Measurements from ENCODE around the gene PPFIA4. TPM values are rescaled to one million over a fixed set of nuclear protein-coding genes. Genes with fewer than 3 reads are reported as not detected.
A peak's percentile ranks its signal among the peaks of the same experiment; 100 is the strongest.

The PPFIA4 gene
- polyA plus RNA-seq, 1 donor (not counting 4 experiments of a cell fraction or from before 2014, with no cell fraction given), result 2.3 TPM

- no peak overlapping the region for H3K4me3 ChIP-seq (ENCODE audit: control insufficient read depth in 2 of 3, extremely low read depth in 1 of 3, insufficient read depth in 2 of 3, low read depth in 1 of 3, low read length in 3 of 3)
- FAIRE-seq (no peak), DNase-seq (ENCODE audit: low read depth, low spot score) (no peak)
- H3K27ac ChIP-seq (ENCODE audit: control insufficient read depth, insufficient read depth, low read length), result no peak overlapping the region
- no peak overlapping the region for H3K4me2 ChIP-seq (ENCODE audit: control insufficient read depth, extremely low read depth, insufficient read depth, low read depth, low read length)
- H4K20me1 ChIP-seq (ENCODE audit: control insufficient read depth, extremely low read depth, insufficient read depth, low read length), result no peaks in the 10 kb centered on the region
- no peaks in the 10 kb centered on the region for H3K27me3 ChIP-seq (ENCODE audit: control insufficient read depth, extremely low read depth, insufficient read depth, low read length)
- no peak for TF ChIP-seq CTCF (optimal IDR thresholded peaks at IDR 0.05 in 1 of 3, IDR thresholded peaks at IDR 0.05 in 1 of 3, conservative IDR thresholded peaks at IDR 0.05 in 1 of 3; ENCODE audit: extremely low read depth in 1 of 3, insufficient read depth in 2 of 3, low read length in 3 of 3)
- TF ChIP-seq EZH2 (IDR thresholded peaks at IDR 0.05; ENCODE audit: low read length), result no peak
- no peaks in the 10 kb centered on the region for H3K9me1 ChIP-seq (ENCODE audit: control insufficient read depth, extremely low read depth, insufficient read depth, low read length)
- dilution Hi-C loops (cut with MboI; ENCODE audit: extremely low pct_ligation_motif_present, low sequenced_read_pairs), result no loop called here
- no peak overlapping the region for H3K9ac ChIP-seq (ENCODE audit: control insufficient read depth, extremely low read depth, insufficient read depth, low read length)
- no peaks in the 10 kb centered on the region for H3K36me3 ChIP-seq (ENCODE audit: control insufficient read depth in 2 of 2, extremely low read depth in 1 of 2, insufficient read depth in 2 of 2, low read length in 2 of 2)
- peaks cover 42% of the 10 kb centered on the region for H3K4me1 ChIP-seq (ENCODE audit: control insufficient read depth, extremely low read depth, insufficient read depth, low read length)
- no peak overlapping the region for H2AFZ ChIP-seq (ENCODE audit: control insufficient read depth, low read length)
- H3K9me3 ChIP-seq (ENCODE audit: control insufficient read depth, low read depth, low read length), result no peaks in the 10 kb centered on the region
- no peaks in the 10 kb centered on the region for H3K79me2 ChIP-seq (ENCODE audit: control insufficient read depth, insufficient read depth, low read length)
These were observed 64.8 kb downstream of the PPFIA4 start for GRCh38 chr1:203091199-203091477.

GRCh38 chr1:203091761-203092330 lies 65.6 kb downstream of the PPFIA4 start:
- H3K9me3 ChIP-seq (ENCODE audit: control insufficient read depth, low read depth, low read length), result no peaks in the 10 kb centered on the region
- no peaks in the 10 kb centered on the region for H3K79me2 ChIP-seq (ENCODE audit: control insufficient read depth, insufficient read depth, low read length)
- dilution Hi-C loops (cut with MboI; ENCODE audit: extremely low pct_ligation_motif_present, low sequenced_read_pairs), result no loop called here
- H2AFZ ChIP-seq (ENCODE audit: control insufficient read depth, low read length), result peak overlapping the region; percentile 74
- H3K4me3 ChIP-seq (ENCODE audit: control insufficient read depth in 2 of 3, extremely low read depth in 1 of 3, insufficient read depth in 2 of 3, low read depth in 1 of 3, low read length in 3 of 3), result peak overlapping the region in 1 of 3 experiments; percentile 27
- no peak overlapping the region for H3K27ac ChIP-seq (ENCODE audit: control insufficient read depth, insufficient read depth, low read length)
- no peaks in the 10 kb centered on the region for H3K36me3 ChIP-seq (ENCODE audit: control insufficient read depth in 2 of 2, extremely low read depth in 1 of 2, insufficient read depth in 2 of 2, low read length in 2 of 2)
- TF ChIP-seq EZH2 (IDR thresholded peaks at IDR 0.05; ENCODE audit: low read length), result no peak
- no peak for TF ChIP-seq CTCF (optimal IDR thresholded peaks at IDR 0.05 in 1 of 3, IDR thresholded peaks at IDR 0.05 in 1 of 3, conservative IDR thresholded peaks at IDR 0.05 in 1 of 3; ENCODE audit: extremely low read depth in 1 of 3, insufficient read depth in 2 of 3, low read length in 3 of 3)
- H3K9me1 ChIP-seq (ENCODE audit: control insufficient read depth, extremely low read depth, insufficient read depth, low read length), result no peaks in the 10 kb centered on the region
- H3K4me2 ChIP-seq (ENCODE audit: control insufficient read depth, extremely low read depth, insufficient read depth, low read depth, low read length), result peak overlapping the region; percentile 66
- no peak overlapping the region for H3K9ac ChIP-seq (ENCODE audit: control insufficient read depth, extremely low read depth, insufficient read depth, low read length)
- FAIRE-seq, result peak; percentile 59
- no peak for DNase-seq (ENCODE audit: low read depth, low spot score)
- peaks cover 42% of the 10 kb centered on the region for H3K4me1 ChIP-seq (ENCODE audit: control insufficient read depth, extremely low read depth, insufficient read depth, low read length)
- no peaks in the 10 kb centered on the region for H3K27me3 ChIP-seq (ENCODE audit: control insufficient read depth, extremely low read depth, insufficient read depth, low read length)
- H4K20me1 ChIP-seq (ENCODE audit: control insufficient read depth, extremely low read depth, insufficient read depth, low read length), result no peaks in the 10 kb centered on the region
